GM13976 (cell line): ENCODE data around the gene CORO6.

Source experiments
- DNase-seq: peaks from one replicate; pipeline ENCODE4 v3.0.0; 2012; ENCODE audit warnings: low spot score
- in situ Hi-C: fragments of 300-500 bp; cut with MboI; formaldehyde crosslinking; loops from one replicate; pipeline ENCODE4 v1.12.0; 2022; ENCODE audit warnings: low sequenced_read_pairs, mixed read lengths, inconsistent platforms; ENCODE audit not compliant: unreplicated experiment
- TF ChIP-seq, protein P1 (sequence below): IDR thresholded peaks from 2 replicates; pipeline ENCODE4 v1.5.1; 2012; ENCODE audit warnings: borderline replicate concordance, mild to moderate bottlenecking; ENCODE audit not compliant: insufficient read depth; ENCODE audit errors: extremely low read depth, missing control alignments, control extremely low read depth

CORO6 gene

GRCh38 chr17:29612404-29613280 lies 10.1 kb downstream of the CORO6 start:
- TF ChIP-seq, protein P1, sequence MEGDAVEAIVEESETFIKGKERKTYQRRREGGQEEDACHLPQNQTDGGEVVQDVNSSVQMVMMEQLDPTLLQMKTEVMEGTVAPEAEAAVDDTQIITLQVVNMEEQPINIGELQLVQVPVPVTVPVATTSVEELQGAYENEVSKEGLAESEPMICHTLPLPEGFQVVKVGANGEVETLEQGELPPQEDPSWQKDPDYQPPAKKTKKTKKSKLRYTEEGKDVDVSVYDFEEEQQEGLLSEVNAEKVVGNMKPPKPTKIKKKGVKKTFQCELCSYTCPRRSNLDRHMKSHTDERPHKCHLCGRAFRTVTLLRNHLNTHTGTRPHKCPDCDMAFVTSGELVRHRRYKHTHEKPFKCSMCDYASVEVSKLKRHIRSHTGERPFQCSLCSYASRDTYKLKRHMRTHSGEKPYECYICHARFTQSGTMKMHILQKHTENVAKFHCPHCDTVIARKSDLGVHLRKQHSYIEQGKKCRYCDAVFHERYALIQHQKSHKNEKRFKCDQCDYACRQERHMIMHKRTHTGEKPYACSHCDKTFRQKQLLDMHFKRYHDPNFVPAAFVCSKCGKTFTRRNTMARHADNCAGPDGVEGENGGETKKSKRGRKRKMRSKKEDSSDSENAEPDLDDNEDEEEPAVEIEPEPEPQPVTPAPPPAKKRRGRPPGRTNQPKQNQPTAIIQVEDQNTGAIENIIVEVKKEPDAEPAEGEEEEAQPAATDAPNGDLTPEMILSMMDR: no peak
- in situ Hi-C loops: no loop called here
- no peak for DNase-seq

DNA sequence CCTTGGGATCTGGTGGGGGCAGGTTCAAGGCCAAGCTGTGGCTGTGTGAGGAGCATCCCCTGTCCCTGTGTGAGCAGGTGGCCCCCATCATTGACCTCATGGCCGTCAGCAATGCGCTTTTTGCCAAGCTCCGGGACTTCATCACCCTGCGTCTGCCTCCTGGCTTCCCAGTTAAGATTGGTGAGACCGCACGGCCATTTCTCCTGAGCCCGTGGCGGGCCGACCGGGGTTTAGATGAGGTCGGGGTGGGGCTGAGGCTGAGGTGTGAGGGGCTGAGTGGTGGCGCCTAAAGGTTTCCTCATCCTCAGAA lies 10.7 kb downstream of the CORO6 start:
- TF ChIP-seq, protein P1: no peak
- in situ Hi-C loops: no loop called here

GRCh38 chr17:29611351-29612093 lies 11.2 kb downstream of the CORO6 start:
- TF ChIP-seq, protein P1: no peak
- DNase-seq: no peak
- in situ Hi-C loops: no loop called here

More for the DNA sequence above, 10.7 kb downstream of the CORO6 start:
- DNase-seq: no peak

- no peak for DNase-seq
- TF ChIP-seq, protein P1: no peak
- in situ Hi-C loops: no loop called here
Observed at GRCh38 chr17:29610395-29610794, 12.3 kb downstream of the CORO6 start.

DNA sequence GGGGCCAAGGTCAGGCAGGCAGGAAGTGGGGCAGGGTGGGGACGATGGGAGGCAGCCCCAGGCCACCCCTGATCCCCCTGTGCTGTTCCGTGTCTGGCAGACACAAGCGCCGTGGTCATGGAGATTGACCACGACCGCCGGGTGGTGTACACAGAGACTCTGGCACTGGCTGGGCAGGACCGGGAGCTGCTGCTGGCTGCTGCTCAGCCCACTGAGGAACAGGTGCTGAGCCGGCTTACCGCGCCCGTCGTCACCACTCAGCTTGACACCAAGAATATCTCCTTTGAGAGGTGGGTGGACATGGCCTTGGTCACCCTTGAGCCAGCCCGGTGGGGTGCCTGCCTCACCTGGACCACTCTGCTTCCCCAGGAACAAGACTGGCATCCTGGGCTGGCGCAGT lies 13.7 kb downstream of the CORO6 start:
- TF ChIP-seq, protein P1: no peak
- in situ Hi-C loops: no loop called here
- DNase-seq: no peak

DNA sequence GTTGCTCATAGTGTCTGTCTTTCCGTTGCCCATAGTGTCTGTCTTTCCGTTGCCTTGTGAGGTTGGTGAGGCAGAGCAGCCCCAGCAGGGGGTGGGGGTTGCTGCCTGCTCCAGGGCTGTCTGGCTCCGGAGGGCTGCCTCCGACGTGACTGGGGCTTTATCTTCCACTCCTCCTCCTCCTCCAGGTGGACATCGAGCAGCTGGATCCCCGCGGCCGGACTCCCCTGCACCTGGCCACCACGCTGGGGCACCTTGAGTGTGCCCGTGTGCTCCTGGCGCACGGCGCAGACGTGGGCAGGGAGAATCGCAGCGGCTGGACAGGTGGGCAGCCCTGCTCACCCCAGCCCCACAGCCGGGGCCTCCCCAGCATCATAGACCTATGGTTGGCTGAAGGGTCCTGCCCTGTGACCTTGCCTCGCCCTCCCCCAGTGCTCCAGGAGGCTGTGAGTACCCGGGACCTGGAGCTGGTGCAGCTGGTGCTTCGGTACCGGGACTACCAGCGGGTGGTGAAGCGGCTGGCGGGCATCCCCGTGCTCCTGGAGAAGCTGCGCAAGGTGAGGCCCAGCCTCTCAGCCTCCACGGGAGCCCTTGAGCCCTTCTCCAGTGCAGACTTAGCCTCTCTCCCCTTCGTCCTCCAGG lies 15.0 kb downstream of the CORO6 start:
- TF ChIP-seq, protein P1: no peak
- no peak for DNase-seq
- in situ Hi-C loops: no loop called here
